HG03378 (cell line): Measurements from ENCODE around the gene TSPAN16.

Experiments used
- ATAC-seq: cut with Tn5 transposase; IDR thresholded peaks from one replicate; pipeline ENCODE4 v1.9.1; 2021; ENCODE audit warnings: mild to moderate bottlenecking, moderate library complexity; ENCODE audit not compliant: unreplicated experiment

TSPAN16 gene

GRCh38 chr19:11267316-11268085, 28.5 kb upstream of the TSPAN16 start:
- ATAC-seq: no peak

GRCh38 chr19:11268783-11269267, 27.1 kb upstream of the TSPAN16 start:
- ATAC-seq: no peak

DNA sequence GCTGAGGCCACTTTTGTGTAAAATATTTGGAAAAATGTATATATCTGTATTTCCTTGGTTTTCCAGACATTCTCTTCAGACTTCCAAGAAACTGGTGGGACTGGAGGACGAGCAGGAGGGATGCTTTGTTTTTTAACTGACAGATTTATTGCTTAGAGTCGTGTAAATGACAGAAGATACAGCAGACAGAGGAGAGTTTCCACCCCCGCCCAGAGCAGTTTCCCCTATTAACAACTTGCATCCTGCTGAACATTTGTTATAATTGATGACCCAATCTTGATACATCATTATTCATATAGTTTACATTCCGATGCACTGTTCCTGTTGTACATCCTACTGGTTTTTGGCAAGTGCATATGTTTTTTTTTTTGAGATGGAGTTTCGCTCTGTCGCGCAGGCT, 26.6 kb upstream of the TSPAN16 start:
- ATAC-seq: no peak

DNA sequence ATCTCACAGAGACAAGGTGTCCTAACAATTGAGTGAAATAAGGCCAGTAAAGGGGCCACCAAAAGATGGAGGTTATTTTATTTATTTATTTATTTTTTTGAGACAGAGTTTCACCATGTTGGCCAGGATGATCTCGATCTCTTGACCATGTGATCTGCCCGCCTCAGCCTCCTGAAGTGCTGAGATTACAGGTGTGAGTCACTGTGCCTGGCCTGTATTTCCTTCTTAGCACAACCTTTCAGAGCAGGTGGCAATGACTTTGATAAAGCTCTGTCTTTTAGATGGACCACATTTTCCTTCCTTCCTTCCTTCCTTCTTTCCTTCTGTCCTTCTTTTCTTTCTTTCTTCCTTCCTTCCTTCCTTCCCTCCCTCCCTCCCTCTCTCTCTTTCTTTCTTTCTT, 22.7 kb upstream of the TSPAN16 start:
- no peak for ATAC-seq

DNA sequence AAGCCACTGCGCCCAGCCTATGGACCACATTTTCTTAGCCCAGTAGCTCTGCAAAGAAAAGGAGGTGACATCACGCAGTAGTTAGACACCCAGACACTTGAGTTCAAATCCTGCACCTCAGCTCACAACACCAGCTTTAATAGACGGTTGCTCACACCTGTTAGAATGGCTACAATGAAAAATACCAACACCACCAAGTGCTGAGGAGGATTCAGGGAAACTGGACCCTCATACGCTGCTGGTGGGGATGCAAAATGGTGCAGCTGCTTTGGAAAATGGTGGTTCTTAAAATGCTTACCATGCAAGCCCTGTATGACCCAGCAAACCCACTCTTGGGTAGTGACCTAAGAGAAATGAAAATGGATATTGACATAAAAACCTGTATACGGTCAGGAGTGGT, 22.0 kb upstream of the TSPAN16 start:
- ATAC-seq: no peak

- no peak for ATAC-seq
These were observed 21.4 kb upstream of the TSPAN16 start for GRCh38 chr19:11274533-11275086.

GRCh38 chr19:11278670-11279069, 17.3 kb upstream of the TSPAN16 start:
- no peak for ATAC-seq

- ATAC-seq: no peak
These were observed 16.3 kb upstream of the TSPAN16 start for GRCh38 chr19:11279505-11280236.

DNA sequence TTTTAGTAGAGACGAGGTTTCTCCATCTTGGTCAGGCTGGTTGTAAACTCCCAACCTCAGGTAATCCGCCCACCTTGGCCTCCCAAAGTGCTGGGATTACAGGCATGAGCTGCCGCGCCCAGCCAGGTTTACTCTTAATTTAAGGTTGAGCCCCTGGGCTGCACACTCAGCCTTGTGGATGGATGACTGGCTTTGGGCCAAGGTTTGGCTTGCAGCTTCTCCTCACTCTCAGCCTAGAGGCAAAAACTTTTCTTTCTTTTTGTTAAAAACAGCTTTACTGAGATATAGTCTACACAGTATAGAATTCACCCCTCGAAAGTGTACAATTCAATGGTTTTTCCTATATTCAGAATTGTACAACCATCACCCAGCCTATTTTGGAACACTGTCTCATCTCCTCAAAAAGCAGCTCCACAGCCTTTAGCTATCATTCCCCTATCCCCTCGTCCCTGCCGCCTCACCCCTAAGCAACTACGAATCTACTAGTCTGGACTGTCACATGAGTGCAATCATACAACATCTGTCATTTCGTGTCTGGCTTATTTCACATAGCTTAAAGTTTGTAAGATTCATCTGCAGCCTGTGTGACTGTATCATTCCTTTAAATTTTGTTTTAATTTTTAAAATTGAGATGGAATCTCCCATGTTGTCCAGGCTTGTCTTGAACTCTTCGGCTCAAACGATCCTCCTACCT, 14.5 kb upstream of the TSPAN16 start:
- no peak for ATAC-seq

DNA sequence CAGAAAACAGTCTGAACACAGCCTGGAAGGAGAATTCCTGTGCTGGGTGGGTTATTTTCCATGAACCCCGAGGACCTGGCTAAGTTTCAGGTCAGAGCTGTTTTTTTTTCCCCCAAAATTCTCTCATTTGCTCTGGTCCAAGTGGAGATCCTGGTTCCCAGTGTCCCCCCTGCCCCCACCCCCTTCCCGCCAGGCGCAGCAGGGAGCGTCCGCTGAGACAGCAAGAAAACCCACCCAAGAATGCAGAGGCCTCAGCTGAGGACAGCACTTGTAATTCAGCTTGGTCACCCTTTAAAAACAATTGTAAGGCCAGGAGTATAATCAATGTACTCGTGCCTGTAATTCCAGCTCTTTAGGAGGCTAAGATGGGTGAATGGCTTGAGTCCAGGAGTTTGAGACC, 11.4 kb upstream of the TSPAN16 start:
- no peak for ATAC-seq

GRCh38 chr19:11286312-11286974, 9.5 kb upstream of the TSPAN16 start:
- ATAC-seq: no peak

DNA sequence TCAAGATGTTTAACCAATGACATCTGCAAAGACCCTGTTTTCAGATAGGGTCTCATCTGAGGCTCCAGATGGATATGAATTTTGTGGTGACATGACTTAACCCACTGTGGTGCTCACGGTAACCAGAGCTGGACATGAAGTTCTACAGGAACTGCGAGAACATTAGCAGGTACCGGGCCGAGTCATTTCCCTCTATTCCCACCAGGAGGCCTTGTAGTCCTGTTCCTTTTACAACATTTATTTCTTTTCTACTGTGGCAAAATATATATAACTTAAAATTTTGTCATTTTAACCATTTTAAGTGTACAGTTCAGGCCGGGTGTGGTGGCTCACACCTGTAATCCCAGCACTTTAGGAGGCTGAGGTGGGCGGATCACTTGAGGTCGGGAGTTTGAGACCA, 7.6 kb upstream of the TSPAN16 start:
- no peak for ATAC-seq

DNA sequence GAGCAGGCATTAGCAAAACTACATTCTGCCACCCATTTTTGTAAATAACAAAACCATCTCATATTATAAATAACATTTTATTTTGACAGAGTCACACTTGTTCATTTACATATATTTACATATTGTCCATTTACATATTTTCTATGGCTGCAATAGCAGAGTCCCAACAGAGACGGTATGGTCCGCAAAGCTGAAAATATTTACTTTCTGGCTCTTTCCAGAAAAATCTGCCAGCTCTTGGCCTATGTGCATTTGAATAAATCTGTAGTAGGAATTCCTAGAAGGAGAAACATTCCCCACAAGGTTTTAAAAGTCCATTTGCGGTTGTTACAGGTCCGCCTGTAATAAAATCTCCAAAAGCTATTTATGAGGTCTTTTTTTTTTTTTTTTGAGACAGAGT, 5.7 kb upstream of the TSPAN16 start:
- ATAC-seq: no peak

DNA sequence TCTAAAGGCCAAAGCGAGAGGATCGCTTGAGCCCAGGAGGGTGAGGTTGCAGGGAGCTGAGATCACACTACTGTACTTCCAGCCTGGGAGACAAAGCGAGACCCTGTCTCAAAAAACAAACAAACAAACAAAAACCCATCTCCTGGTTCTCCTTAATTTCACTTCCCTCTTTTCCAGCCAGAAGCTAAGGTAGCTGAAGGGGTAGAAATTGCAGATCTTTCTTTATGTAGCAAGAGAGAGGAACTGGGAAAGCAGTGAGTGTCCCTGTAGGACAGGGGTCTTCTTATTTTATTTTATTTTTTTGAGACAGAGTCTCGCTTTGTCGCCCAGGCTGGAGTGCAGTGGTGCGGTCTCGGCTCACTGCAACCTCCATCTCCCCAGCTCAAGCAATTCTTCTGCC, 4.5 kb upstream of the TSPAN16 start:
- no peak for ATAC-seq

- no peak for ATAC-seq
These were observed 4.0 kb upstream of the TSPAN16 start for GRCh38 chr19:11291991-11292390.

DNA sequence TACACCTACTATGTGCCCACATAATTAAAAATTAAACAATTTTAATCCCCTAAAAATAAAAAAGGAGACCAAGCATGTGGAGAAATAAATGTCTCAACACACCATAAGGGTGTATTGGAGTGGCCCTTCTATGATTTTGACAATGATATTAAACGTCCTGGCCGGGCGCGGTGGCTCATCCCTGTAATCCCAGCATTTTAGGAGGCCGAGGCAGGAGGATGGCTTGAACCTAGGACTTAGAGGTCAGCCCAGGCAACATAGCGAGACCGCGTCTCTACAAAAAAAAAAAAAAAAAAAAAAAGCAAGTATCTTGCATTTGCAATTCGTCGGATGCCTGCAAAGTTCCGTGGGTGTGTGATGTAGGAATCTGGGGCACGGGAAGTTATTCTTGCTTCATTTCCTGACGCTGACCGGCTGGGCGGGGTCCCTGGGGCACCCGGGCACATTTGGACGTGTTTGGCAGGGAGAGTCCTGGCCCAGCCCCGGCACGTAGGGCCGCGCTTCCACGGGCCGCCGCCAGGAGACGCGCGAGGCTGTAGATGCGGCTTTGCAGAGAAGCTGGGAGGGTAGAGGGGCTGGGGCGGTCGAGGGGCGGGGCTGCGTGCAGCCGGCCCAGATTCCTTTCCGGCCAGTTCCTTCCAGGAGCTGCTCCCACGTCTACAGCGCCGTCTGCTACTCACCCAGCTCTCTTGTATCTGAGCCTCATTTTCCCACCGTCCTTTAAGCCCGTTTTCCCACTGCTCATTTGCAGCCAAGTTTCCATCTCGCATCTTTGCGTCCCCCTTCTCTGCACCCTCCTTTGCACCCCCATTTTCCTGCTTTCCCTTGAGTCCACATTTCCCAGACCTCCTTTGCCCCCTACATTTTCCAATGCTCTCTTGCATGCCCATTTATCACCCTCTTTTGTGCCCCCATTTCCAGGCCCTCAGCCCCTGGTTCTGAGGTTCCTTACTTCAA, 2.2 kb upstream of the TSPAN16 start:
- ATAC-seq: no peak

DNA sequence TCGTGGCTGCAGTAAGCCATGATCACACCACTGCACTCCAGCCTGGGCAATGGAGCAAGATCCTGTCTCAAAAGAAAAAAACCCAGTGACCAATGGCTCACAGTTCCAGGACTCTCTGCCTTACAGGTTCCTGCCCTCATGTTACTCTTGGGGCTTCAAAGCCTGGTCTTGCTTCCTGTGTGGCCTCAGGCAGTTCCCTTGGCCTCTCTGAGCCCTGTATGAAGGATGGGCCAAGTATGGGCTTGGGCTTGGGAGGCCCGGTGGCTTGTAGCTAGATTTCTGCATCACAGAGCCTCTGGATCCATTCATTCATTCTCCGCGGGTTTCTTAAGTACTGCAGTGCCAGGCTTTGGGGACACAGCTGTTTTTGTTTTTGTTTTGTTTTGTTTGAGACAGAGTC, 780 bp upstream of the TSPAN16 start:
- ATAC-seq: no peak

DNA sequence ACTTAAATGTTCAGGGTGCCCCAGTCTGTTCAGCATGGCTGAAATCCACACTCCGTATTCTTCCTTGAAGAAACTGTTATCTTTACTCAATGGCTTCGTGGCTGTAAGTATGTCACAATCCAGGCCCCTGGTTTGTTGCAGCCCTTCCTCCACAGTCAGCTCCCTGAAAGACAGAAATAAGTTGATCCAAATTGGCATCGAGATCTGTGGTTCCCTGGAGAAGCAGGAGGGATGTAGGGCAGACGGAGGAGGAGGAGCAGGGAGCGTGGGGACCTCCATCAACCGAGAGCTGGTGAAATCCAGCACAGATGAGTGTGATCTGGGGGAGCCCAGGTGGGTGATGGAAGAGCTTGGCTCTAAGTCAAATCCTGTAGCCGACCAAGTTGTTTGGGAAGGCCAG, 304 bp downstream of the TSPAN16 start:
- ATAC-seq: no peak

DNA sequence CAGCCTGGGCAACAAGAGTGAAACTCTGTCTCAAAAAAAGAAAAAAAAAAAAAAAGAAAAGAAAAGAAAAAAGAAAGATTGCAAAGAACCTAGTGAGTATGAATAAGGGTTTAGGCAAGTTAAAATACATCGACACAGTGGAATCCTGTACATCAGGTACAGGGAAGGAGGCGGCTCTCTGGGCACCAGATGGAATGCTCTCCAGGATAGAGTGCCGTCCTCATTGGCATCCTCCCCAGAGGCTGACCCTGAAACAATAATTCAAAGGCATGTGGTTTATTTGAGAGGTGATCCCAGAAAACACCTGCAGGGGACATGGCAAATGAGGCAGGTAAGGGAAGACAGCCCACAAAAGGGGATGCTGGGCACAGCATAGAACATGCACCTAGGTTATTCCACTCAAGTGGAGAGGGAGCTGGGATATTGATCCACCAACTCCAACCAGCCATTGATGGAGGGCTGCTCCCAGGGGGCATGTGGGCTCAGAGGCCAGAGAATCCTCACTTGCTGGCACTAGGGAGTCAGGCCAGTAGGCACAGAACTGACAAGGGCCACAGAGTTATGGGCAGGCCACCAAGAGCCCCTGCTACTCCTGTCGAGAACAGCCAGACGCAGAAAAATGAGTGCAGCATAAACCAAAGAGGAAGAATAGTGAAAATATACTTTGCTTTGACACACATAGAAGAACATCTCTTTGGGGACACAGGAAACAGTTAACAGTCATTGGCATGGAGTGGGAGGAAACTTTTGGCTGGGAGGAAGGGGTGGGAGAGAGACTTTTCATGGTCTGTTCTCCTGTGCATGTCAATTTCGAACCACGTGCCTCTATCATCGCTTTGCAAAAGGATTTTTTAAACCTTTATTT, 4.2 kb downstream of the TSPAN16 start:
- no peak for ATAC-seq
